ENCODE results near the gene AKT1. TPM values are rescaled to one million over a fixed set of nuclear protein-coding genes. Genes with fewer than 3 reads are reported as not detected.

The AKT1 gene
- total and polyA plus RNA-seq, 2 experiments from 2014 or later: 19.2 to 78.7 TPM

DNA sequence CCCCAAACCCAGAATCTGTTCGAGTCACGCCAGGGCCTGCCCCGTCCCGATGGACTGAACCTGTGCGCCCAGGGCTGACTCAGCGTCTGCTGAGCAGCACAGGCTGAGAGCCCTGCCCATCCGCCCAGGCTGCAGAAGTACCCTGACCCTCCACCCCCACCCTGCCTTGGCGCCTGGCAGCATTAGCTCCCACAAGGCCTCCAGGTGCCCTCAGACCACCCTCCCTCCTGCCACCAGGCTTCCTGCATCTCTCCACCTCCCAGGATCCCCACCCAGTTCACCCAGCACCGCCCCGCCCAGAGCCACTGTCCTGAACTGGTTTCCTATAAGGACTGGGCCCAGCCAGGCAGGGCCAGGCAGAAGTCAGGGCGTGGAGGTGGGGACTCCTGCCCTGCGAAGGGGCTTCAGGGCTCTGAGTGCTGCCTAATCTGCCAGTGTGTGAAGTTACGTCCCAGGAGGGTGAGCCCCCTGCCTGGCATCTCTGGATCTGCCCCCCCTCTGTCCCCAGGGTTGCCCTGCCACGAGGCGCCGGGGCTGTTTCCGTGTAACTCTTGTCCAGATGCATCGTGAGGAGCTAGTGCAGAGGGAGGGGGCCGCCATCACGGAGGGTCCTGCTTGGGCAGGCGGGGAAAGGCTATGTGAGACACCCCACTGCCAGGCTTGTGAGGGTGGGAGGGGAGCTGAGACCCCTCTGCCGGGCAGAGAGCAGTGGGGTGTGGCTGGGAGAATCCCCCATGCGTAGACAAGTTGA lies 62.4 kb downstream of the AKT1 start (continued):
- TF ChIP-seq, protein P1, sequence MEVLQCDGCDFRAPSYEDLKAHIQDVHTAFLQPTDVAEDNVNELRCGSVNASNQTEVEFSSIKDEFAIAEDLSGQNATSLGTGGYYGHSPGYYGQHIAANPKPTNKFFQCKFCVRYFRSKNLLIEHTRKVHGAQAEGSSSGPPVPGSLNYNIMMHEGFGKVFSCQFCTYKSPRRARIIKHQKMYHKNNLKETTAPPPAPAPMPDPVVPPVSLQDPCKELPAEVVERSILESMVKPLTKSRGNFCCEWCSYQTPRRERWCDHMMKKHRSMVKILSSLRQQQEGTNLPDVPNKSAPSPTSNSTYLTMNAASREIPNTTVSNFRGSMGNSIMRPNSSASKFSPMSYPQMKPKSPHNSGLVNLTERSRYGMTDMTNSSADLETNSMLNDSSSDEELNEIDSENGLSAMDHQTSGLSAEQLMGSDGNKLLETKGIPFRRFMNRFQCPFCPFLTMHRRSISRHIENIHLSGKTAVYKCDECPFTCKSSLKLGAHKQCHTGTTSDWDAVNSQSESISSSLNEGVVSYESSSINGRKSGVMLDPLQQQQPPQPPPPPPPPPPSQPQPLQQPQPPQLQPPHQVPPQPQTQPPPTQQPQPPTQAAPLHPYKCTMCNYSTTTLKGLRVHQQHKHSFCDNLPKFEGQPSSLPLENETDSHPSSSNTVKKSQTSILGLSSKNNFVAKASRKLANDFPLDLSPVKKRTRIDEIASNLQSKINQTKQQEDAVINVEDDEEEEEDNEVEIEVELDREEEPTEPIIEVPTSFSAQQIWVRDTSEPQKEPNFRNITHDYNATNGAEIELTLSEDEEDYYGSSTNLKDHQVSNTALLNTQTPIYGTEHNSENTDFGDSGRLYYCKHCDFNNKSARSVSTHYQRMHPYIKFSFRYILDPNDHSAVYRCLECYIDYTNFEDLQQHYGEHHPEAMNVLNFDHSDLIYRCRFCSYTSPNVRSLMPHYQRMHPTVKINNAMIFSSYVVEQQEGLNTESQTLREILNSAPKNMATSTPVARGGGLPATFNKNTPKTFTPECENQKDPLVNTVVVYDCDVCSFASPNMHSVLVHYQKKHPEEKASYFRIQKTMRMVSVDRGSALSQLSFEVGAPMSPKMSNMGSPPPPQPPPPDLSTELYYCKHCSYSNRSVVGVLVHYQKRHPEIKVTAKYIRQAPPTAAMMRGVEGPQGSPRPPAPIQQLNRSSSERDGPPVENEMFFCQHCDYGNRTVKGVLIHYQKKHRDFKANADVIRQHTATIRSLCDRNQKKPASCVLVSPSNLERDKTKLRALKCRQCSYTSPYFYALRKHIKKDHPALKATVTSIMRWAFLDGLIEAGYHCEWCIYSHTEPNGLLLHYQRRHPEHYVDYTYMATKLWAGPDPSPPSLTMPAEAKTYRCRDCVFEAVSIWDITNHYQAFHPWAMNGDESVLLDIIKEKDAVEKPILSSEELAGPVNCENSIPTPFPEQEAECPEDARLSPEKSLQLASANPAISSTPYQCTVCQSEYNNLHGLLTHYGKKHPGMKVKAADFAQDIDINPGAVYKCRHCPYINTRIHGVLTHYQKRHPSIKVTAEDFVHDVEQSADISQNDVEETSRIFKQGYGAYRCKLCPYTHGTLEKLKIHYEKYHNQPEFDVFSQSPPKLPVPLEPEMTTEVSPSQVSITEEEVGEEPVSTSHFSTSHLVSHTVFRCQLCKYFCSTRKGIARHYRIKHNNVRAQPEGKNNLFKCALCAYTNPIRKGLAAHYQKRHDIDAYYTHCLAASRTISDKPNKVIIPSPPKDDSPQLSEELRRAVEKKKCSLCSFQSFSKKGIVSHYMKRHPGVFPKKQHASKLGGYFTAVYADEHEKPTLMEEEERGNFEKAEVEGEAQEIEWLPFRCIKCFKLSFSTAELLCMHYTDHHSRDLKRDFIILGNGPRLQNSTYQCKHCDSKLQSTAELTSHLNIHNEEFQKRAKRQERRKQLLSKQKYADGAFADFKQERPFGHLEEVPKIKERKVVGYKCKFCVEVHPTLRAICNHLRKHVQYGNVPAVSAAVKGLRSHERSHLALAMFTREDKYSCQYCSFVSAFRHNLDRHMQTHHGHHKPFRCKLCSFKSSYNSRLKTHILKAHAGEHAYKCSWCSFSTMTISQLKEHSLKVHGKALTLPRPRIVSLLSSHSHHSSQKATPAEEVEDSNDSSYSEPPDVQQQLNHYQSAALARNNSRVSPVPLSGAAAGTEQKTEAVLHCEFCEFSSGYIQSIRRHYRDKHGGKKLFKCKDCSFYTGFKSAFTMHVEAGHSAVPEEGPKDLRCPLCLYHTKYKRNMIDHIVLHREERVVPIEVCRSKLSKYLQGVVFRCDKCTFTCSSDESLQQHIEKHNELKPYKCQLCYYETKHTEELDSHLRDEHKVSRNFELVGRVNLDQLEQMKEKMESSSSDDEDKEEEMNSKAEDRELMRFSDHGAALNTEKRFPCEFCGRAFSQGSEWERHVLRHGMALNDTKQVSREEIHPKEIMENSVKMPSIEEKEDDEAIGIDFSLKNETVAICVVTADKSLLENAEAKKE (CRISPR knock-in tag; IDR thresholded peaks at IDR 0.05): no peak
- no peak for TF ChIP-seq JUNB (IDR thresholded peaks at IDR 0.05; ENCODE audit: unreplicated experiment)
- TF ChIP-seq ZNF331 (CRISPR knock-in tag; IDR thresholded peaks at IDR 0.05; ENCODE audit: low read depth): no peak
- no peak for TF ChIP-seq STAT1 (IDR thresholded peaks at IDR 0.05; ENCODE audit: unreplicated experiment)
- TF ChIP-seq NANOG (IDR thresholded peaks at IDR 0.05; ENCODE audit: borderline replicate concordance): no peak
- no peak for TF ChIP-seq EZH2 (IDR thresholded peaks at IDR 0.05; ENCODE audit: low read depth, unreplicated experiment)
- TF ChIP-seq, protein P2, sequence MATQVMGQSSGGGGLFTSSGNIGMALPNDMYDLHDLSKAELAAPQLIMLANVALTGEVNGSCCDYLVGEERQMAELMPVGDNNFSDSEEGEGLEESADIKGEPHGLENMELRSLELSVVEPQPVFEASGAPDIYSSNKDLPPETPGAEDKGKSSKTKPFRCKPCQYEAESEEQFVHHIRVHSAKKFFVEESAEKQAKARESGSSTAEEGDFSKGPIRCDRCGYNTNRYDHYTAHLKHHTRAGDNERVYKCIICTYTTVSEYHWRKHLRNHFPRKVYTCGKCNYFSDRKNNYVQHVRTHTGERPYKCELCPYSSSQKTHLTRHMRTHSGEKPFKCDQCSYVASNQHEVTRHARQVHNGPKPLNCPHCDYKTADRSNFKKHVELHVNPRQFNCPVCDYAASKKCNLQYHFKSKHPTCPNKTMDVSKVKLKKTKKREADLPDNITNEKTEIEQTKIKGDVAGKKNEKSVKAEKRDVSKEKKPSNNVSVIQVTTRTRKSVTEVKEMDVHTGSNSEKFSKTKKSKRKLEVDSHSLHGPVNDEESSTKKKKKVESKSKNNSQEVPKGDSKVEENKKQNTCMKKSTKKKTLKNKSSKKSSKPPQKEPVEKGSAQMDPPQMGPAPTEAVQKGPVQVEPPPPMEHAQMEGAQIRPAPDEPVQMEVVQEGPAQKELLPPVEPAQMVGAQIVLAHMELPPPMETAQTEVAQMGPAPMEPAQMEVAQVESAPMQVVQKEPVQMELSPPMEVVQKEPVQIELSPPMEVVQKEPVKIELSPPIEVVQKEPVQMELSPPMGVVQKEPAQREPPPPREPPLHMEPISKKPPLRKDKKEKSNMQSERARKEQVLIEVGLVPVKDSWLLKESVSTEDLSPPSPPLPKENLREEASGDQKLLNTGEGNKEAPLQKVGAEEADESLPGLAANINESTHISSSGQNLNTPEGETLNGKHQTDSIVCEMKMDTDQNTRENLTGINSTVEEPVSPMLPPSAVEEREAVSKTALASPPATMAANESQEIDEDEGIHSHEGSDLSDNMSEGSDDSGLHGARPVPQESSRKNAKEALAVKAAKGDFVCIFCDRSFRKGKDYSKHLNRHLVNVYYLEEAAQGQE (IDR thresholded peaks at IDR 0.05; ENCODE audit: unreplicated experiment): no peak

Measured in GM23338 (cell line).